Astrocyte of the cerebellum (primary cell): ENCODE results near the gene SRCAP.

Experiments used
- DNase-seq: peaks from one replicate; pipeline ENCODE4 v3.0.0-alpha.2; 2011; ENCODE audit warnings: low read depth
- H3K4me3 ChIP-seq: 2 replicates; pipeline ENCODE4 v1.5.1; 2011; ENCODE audit warnings: mild to moderate bottlenecking, low read depth, low read length, moderate library complexity
- in situ Hi-C: cut with HindIII; loops from 2 replicates; pipeline ENCODE4 v1.10.0; 2017; ENCODE audit warnings: low sequenced_read_pairs
- TF ChIP-seq, protein P1 (sequence below): IDR thresholded peaks from 2 replicates; pipeline ENCODE4 v1.5.1; 2012; ENCODE audit warnings: low read length, low read depth, moderate library complexity, mild to moderate bottlenecking; ENCODE audit errors: missing control alignments

Gene SRCAP

GRCh38 chr16:30771726-30772125 lies 72.8 kb downstream of the SRCAP start:
- in situ Hi-C loops: no loop called here
- H3K4me3 ChIP-seq: no peak overlapping the region
- TF ChIP-seq, protein P1, sequence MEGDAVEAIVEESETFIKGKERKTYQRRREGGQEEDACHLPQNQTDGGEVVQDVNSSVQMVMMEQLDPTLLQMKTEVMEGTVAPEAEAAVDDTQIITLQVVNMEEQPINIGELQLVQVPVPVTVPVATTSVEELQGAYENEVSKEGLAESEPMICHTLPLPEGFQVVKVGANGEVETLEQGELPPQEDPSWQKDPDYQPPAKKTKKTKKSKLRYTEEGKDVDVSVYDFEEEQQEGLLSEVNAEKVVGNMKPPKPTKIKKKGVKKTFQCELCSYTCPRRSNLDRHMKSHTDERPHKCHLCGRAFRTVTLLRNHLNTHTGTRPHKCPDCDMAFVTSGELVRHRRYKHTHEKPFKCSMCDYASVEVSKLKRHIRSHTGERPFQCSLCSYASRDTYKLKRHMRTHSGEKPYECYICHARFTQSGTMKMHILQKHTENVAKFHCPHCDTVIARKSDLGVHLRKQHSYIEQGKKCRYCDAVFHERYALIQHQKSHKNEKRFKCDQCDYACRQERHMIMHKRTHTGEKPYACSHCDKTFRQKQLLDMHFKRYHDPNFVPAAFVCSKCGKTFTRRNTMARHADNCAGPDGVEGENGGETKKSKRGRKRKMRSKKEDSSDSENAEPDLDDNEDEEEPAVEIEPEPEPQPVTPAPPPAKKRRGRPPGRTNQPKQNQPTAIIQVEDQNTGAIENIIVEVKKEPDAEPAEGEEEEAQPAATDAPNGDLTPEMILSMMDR: no peak
- DNase-seq: no peak

DNA sequence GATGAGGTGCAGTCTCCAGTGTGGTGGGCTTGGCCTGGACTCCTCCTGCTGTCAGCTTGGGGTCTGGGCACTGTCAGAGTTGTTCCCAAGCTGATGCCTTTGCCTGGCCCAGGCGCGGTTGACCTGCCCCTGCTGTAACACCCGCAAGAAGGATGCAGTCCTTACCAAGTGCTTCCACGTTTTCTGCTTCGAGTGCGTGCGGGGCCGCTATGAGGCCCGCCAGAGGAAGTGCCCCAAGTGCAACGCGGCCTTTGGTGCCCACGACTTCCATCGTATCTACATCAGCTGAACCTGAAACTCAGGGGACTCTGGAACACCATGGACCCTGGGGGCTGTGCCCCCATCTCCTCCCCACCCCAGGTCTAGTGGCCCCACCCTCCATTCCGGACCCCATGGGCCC lies 74.9 kb downstream of the SRCAP start:
- TF ChIP-seq, protein P1: no peak
- DNase-seq: no peak
- in situ Hi-C loops: no loop called here
- H3K4me3 ChIP-seq: no peak overlapping the region

- TF ChIP-seq, protein P1: no peak
- DNase-seq: no peak
- peak overlapping the region; percentile 76 for H3K4me3 ChIP-seq
- in situ Hi-C loops: no loop called here
Measured at GRCh38 chr16:30774367-30775130, 75.6 kb downstream of the SRCAP start.

GRCh38 chr16:30775131-30775391 lies 76.1 kb downstream of the SRCAP start:
- no peak for DNase-seq
- in situ Hi-C loops: no loop called here
- peak overlapping the region; percentile 76 for H3K4me3 ChIP-seq
- TF ChIP-seq, protein P1: no peak

DNA sequence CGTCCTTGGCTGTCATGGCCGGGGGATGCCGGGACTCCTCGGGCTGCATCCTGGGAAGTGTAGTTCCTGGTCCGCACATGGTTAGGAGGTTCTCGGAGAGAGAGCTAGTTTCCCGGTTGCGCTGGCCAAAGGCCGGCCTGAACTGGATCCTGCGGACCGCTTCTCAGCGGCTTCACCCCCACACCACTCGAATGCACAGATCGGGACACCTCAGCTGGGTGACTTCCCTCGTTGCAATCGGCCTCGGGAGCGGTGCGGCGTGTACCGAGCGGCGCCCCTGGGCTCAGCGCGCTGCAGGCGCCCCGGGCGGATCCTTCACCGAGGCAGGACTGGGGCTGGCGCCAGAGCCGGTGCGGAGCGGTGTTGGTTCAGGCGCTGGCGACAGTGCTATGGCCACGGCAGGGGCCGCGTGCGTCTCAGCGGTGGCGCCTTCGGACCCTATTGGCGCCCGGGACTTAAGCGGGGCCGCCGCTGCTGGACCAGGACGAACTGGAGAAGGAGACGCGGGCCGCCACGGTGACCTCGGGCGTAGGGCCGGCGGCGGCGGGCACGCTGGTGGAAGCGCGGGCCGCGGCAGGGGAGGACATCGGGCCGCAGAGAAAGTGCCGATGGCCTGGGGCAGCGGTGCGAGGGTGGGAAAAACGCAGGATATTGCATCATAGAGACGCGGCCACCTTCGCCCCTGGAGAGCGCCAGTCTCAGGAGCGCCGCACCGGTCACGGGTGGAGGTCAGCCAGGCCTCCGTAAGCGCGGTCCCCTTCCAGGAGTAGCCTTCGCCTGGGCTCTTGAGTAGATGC lies 76.6 kb downstream of the SRCAP start:
- in situ Hi-C loops: no loop called here
- TF ChIP-seq, protein P1: no peak
- H3K4me3 ChIP-seq: peak overlapping the region; percentile 76
- DNase-seq: peak; percentile 38

- TF ChIP-seq, protein P1: no peak
- H3K4me3 ChIP-seq: no peak overlapping the region
- no peak for DNase-seq
- in situ Hi-C loops: no loop called here
Measured at GRCh38 chr16:30777591-30778297, 78.8 kb downstream of the SRCAP start.
